Lower leg skin (tissue), 3 donors: ENCODE results near the gene NTN4.

Experiments used
- POLR2A ChIP-seq, 2 donors: fragments of 450-650 bp; IDR thresholded peaks; one replicate each; pipeline ENCODE4 v1.6.1; 2016 to 2017; ENCODE audit warnings: antibody characterized with exemption in 2 of 2, mild to moderate bottlenecking in 1 of 2, moderate library complexity in 1 of 2
- TF ChIP-seq, protein P1 (sequence below), 3 donors: fragments of 450-650 bp; IDR thresholded peaks; one replicate each; pipeline ENCODE4 v1.5.1; 2016; ENCODE audit warnings: antibody characterized with exemption in 3 of 3, mild to moderate bottlenecking in 3 of 3, moderate library complexity in 2 of 3

- TF ChIP-seq, protein P1, sequence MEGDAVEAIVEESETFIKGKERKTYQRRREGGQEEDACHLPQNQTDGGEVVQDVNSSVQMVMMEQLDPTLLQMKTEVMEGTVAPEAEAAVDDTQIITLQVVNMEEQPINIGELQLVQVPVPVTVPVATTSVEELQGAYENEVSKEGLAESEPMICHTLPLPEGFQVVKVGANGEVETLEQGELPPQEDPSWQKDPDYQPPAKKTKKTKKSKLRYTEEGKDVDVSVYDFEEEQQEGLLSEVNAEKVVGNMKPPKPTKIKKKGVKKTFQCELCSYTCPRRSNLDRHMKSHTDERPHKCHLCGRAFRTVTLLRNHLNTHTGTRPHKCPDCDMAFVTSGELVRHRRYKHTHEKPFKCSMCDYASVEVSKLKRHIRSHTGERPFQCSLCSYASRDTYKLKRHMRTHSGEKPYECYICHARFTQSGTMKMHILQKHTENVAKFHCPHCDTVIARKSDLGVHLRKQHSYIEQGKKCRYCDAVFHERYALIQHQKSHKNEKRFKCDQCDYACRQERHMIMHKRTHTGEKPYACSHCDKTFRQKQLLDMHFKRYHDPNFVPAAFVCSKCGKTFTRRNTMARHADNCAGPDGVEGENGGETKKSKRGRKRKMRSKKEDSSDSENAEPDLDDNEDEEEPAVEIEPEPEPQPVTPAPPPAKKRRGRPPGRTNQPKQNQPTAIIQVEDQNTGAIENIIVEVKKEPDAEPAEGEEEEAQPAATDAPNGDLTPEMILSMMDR (IDR thresholded peaks at IDR 0.05), result no peak
- no peak for TF ChIP-seq POLR2A (IDR thresholded peaks at IDR 0.05)
Observed at GRCh38 chr12:95724767-95725166, 65.8 kb downstream of the NTN4 start.
